PC-9 (cell line): ENCODE measurements around the gene DUS2. TPM values are rescaled to one million over a fixed set of nuclear protein-coding genes. Genes with fewer than 3 reads are reported as not detected.

ENCODE experiments used
- BruUV-seq: library from RNA; stranded (reverse); fragments of 400-500 nt; replicated peaks from 2 replicates; lab custom pipeline; 2021; lab: Mats Ljungman, UMichigan
- CTCF ChIA-PET: fragments of 300-600 bp; sonication (Branson Sonifier 250); formaldehyde crosslinking; loops from one replicate; lab custom pipeline; 2022; ENCODE audit warnings: antibody characterized with exemption; lab: Charles Lee
- POLR2A ChIA-PET: fragments of 300-600 bp; sonication (Branson Sonifier 250); formaldehyde crosslinking; loops from one replicate; lab custom pipeline; 2022; ENCODE audit warnings: antibody characterized with exemption; ENCODE audit not compliant: unreplicated experiment; lab: Charles Lee
- DNase-seq, 2 experiments: peaks; one replicate each; pipeline versions ENCODE4 v3.0.0 to v3.0.0-alpha.2; 2015 to 2022; ENCODE audit warnings: mixed read lengths in 1 of 2
- H2AFZ ChIP-seq: fragments of 200-600 bp; sonication (generic); 2 replicates; pipeline ENCODE4 v1.8.1; 2017; ENCODE audit warnings: antibody characterized with exemption
- H3F3A ChIP-seq: fragments of 200-600 bp; sonication (generic); 2 replicates; pipeline ENCODE4 v1.8.1; 2017; ENCODE audit warnings: antibody characterized with exemption, mild to moderate bottlenecking, low read depth; ENCODE audit not compliant: insufficient read depth
- H3K27ac ChIP-seq: fragments of 200-600 bp; sonication (generic); 2 replicates; pipeline ENCODE4 v1.6.1; 2016; ENCODE audit warnings: mixed run types
- H3K27me3 ChIP-seq: fragments of 200-600 bp; sonication (generic); 2 replicates; pipeline ENCODE4 v1.6.1; 2016; ENCODE audit warnings: low read depth, mixed run types; ENCODE audit not compliant: insufficient read depth
- H3K36me3 ChIP-seq: fragments of 200-600 bp; sonication (generic); 2 replicates; pipeline ENCODE4 v1.6.1; 2016; ENCODE audit warnings: low read depth, mixed run types
- H3K4me1 ChIP-seq: fragments of 200-600 bp; sonication (generic); replicated peaks from 2 replicates; pipeline ENCODE4 v1.6.1; 2016; ENCODE audit warnings: mixed run types; ENCODE audit not compliant: insufficient read depth
- H3K4me2 ChIP-seq: fragments of 200-600 bp; sonication (generic); 2 replicates; pipeline ENCODE4 v1.6.1; 2017; ENCODE audit warnings: mixed run types
- H3K4me3 ChIP-seq: fragments of 200-600 bp; sonication (generic); 2 replicates; pipeline ENCODE4 v1.6.1; 2016; ENCODE audit warnings: mixed run types
- H3K79me2 ChIP-seq: fragments of 200-600 bp; sonication (generic); 2 replicates; pipeline ENCODE4 v1.6.1; 2017; ENCODE audit warnings: low read depth, mixed run types
- H3K9me2 ChIP-seq: fragments of 200-600 bp; sonication (generic); 2 replicates; pipeline ENCODE4 v1.8.1; 2017; ENCODE audit warnings: mild to moderate bottlenecking; ENCODE audit not compliant: insufficient read depth
- H3K9me3 ChIP-seq: fragments of 200-600 bp; sonication (generic); 2 replicates; pipeline ENCODE4 v1.8.1; 2016; ENCODE audit warnings: low read depth; ENCODE audit not compliant: insufficient read depth
- H4K20me1 ChIP-seq: fragments of 200-600 bp; sonication (generic); 2 replicates; pipeline ENCODE4 v1.8.1; 2017; ENCODE audit not compliant: insufficient read depth
- EZH2 ChIP-seq: fragments of 200-600 bp; sonication (generic); IDR thresholded peaks from 2 replicates; pipeline ENCODE4 v1.8.0; 2017; ENCODE audit warnings: antibody characterized with exemption, low read depth
- intact Hi-C: fragments of 100-400 bp; cut with micrococcal nuclease; formaldehyde crosslinking; loops from one replicate; pipeline ENCODE4 v1.10.0; 2022; ENCODE audit not compliant: unreplicated experiment
- total RNA-seq: library from RNA; stranded (reverse); gene quantifications from 2 replicates; pipeline ENCODE4 v1.2.3, GENCODE V29; 2021
- TF ChIP-seq, protein P1 (sequence below): fragments of 200-600 bp; sonication (generic); conservative IDR thresholded peaks from 2 replicates; pipeline ENCODE4 v1.6.1; 2017; ENCODE audit warnings: mixed run types, antibody characterized with exemption, mild to moderate bottlenecking, moderate library complexity

DUS2 gene
- total RNA-seq, 1 experiment from 2014 or later, result 29.7 TPM

GRCh38 chr16:68081861-68082628 is 59.0 kb downstream of the DUS2 start:
- CTCF ChIA-PET, result no interaction called here
- Histone ChIP-seq H3K9me2 (no peaks in the 10 kb centered on the region), H3K9me3 (no peaks in the 10 kb centered on the region), H3K79me2 (peaks cover 16% of the 10 kb centered on the region), H3K4me1 (peaks cover 3% of the 10 kb centered on the region), H3K4me2 (no peak overlapping the region), H3K36me3 (no peaks in the 10 kb centered on the region), H3K4me3 (no peak overlapping the region), H3K27ac (no peak overlapping the region), H4K20me1 (peaks cover 2% of the 10 kb centered on the region; the same call in 1 of the 2 replicates), H2AFZ (no peak overlapping the region), H3F3A (peaks cover 18% of the 10 kb centered on the region), H3K27me3 (no peaks in the 10 kb centered on the region)
- intact Hi-C loops, result no loop called here
- POLR2A ChIA-PET, result interaction anchor here (0.5 kb wide), 1 partner anchor 65 kb away, joined by 14 read pairs; no protein-coding TSS in a partner anchor
- no peak for DNase-seq
- TF ChIP-seq EZH2, result no peak
- TF ChIP-seq, protein P1, sequence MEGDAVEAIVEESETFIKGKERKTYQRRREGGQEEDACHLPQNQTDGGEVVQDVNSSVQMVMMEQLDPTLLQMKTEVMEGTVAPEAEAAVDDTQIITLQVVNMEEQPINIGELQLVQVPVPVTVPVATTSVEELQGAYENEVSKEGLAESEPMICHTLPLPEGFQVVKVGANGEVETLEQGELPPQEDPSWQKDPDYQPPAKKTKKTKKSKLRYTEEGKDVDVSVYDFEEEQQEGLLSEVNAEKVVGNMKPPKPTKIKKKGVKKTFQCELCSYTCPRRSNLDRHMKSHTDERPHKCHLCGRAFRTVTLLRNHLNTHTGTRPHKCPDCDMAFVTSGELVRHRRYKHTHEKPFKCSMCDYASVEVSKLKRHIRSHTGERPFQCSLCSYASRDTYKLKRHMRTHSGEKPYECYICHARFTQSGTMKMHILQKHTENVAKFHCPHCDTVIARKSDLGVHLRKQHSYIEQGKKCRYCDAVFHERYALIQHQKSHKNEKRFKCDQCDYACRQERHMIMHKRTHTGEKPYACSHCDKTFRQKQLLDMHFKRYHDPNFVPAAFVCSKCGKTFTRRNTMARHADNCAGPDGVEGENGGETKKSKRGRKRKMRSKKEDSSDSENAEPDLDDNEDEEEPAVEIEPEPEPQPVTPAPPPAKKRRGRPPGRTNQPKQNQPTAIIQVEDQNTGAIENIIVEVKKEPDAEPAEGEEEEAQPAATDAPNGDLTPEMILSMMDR, result no peak
- BruUV-seq, result no TSS peak

DNA sequence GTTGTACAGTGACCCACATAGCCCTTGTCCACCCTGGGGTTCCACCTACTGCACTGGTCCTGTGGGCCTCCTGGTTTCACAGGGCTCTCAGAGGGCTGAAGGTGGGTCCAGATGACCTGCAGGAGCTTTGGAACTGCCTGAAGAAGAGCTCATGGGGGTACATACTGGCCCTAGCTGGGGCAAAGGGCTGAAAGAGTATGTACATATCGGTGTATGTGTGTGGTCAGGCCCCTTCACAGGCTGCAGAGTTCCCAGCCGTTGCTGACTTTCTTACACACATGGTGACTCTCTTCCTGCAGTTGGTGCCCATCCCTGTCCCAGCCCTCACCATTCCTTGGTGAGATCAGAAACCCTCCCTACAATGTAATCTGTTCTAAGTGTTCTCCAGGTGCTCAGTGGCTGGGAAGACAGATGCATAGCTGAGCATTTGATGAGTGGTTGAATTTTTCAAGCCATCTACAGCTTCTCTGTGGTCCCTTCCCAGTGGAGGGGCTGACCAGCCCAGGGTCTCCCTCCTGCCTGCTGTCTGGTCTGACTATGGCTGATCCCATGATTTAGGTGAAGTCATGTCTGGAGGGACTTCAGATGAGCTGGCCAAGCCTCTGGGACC is 59.6 kb downstream of the DUS2 start:
- Histone ChIP-seq H3K4me3 (no peak overlapping the region), H3K9me3 (no peaks in the 10 kb centered on the region), H2AFZ (no peak overlapping the region), H3K79me2 (peaks cover 23% of the 10 kb centered on the region), H3K27me3 (no peaks in the 10 kb centered on the region), H3K36me3 (no peaks in the 10 kb centered on the region), H3K4me2 (no peak overlapping the region), H3K9me2 (no peaks in the 10 kb centered on the region), H3K4me1 (peaks cover 10% of the 10 kb centered on the region), H3K27ac (no peak overlapping the region), H3F3A (peaks cover 22% of the 10 kb centered on the region), H4K20me1 (peaks cover 2% of the 10 kb centered on the region)
- intact Hi-C loops, result no loop called here
- TF ChIP-seq EZH2, result no peak
- TF ChIP-seq, protein P1, result no peak
- ChIA-PET POLR2A (interaction anchor here (0.5 kb wide), 1 partner anchor 65 kb away, joined by 14 read pairs; no protein-coding TSS in a partner anchor), CTCF (interaction anchor here (0.6 kb wide), 1 partner anchor 24 kb away, joined by 3 read pairs; no protein-coding TSS in a partner anchor)
- DNase-seq, result no peak
- BruUV-seq, result no TSS peak

- Histone ChIP-seq H3K27me3 (no peaks in the 10 kb centered on the region), H3K36me3 (no peaks in the 10 kb centered on the region), H4K20me1 (peaks cover 2% of the 10 kb centered on the region), H2AFZ (no peak overlapping the region), H3K27ac (no peak overlapping the region), H3K9me3 (no peaks in the 10 kb centered on the region), H3F3A (peaks cover 22% of the 10 kb centered on the region), H3K4me2 (no peak overlapping the region), H3K4me3 (no peak overlapping the region), H3K79me2 (peaks cover 27% of the 10 kb centered on the region), H3K9me2 (no peaks in the 10 kb centered on the region), H3K4me1 (peaks cover 14% of the 10 kb centered on the region)
- POLR2A ChIA-PET, result interaction anchor here (0.5 to 0.7 kb wide), 5 partner anchors 10 to 913 kb away, joined by 3 to 11 read pairs (median 8); partner anchors contain the start of gene NOL3
- BruUV-seq, result no TSS peak
- intact Hi-C loops, result no loop called here
- DNase-seq, result no peak
- CTCF ChIA-PET, result interaction anchor here (0.6 to 1.0 kb wide), 2 partner anchors 20 to 25 kb away, joined by 3 to 6 read pairs; no protein-coding TSS in a partner anchor
- TF ChIP-seq, protein P1, result no peak
- no peak for TF ChIP-seq EZH2
Observed at GRCh38 chr16:68083239-68083781, 60.2 kb downstream of the DUS2 start.
